Mesenchymal stem cell (in vitro differentiated cells and primary cell): ENCODE measurements around the gene AZU1.
A peak's percentile ranks its signal among the peaks of the same experiment; 100 is the strongest.

Experiments
- DNase-seq: peaks from one replicate; pipeline ENCODE4 v3.0.0-alpha.2; 2013
- H2AFZ ChIP-seq: one replicate; pipeline ENCODE4 v1.6.1; 2013; ENCODE audit warnings: low read depth, mild to moderate bottlenecking, control low read depth, inconsistent platforms, low read length, moderate library complexity
- H2AK5ac ChIP-seq: 2 replicates; pipeline ENCODE4 v1.6.1; 2013; ENCODE audit warnings: low read length, moderate library complexity, mild to moderate bottlenecking, inconsistent platforms; ENCODE audit not compliant: severe bottlenecking
- H2BK120ac ChIP-seq: one replicate; pipeline ENCODE4 v1.6.1; 2013; ENCODE audit warnings: low read depth, mild to moderate bottlenecking, inconsistent platforms, low read length, moderate library complexity
- H2BK12ac ChIP-seq, 2 experiments: one replicate each; pipeline ENCODE4 v1.6.1; 2013; ENCODE audit warnings: inconsistent platforms in 2 of 2, low read length in 2 of 2, mild to moderate bottlenecking in 2 of 2, moderate library complexity in 2 of 2, control low read depth in 1 of 2
- H2BK15ac ChIP-seq: one replicate; pipeline ENCODE4 v1.6.1; 2013; ENCODE audit warnings: mild to moderate bottlenecking, low read depth, inconsistent platforms; ENCODE audit not compliant: poor library complexity, severe bottlenecking
- H2BK5ac ChIP-seq: 2 replicates; pipeline ENCODE4 v1.6.1; 2013; ENCODE audit warnings: low read depth, mild to moderate bottlenecking, low read length, control low read depth, inconsistent platforms; ENCODE audit not compliant: poor library complexity, severe bottlenecking
- H3K14ac ChIP-seq, 2 experiments: one replicate each; pipeline ENCODE4 v1.6.1; 2013; ENCODE audit warnings: inconsistent platforms in 2 of 2, low read length in 2 of 2, control low read depth in 1 of 2, mild to moderate bottlenecking in 1 of 2, moderate library complexity in 1 of 2
- H3K18ac ChIP-seq, 2 experiments: one replicate each; pipeline ENCODE4 v1.6.1; 2013; ENCODE audit warnings: inconsistent platforms in 2 of 2, low read length in 2 of 2, control low read depth in 1 of 2, low read depth in 1 of 2, mild to moderate bottlenecking in 1 of 2
- H3K23ac ChIP-seq, 2 experiments: one replicate each; pipeline ENCODE4 v1.6.1; 2013; ENCODE audit warnings: inconsistent platforms in 2 of 2, low read length in 2 of 2, mild to moderate bottlenecking in 2 of 2, moderate library complexity in 2 of 2, control low read depth in 1 of 2
- H3K27ac ChIP-seq: 2 replicates; pipeline ENCODE4 v1.5.1; 2013; ENCODE audit warnings: mild to moderate bottlenecking, moderate library complexity, low read length, control low read depth, inconsistent platforms; ENCODE audit not compliant: poor library complexity, severe bottlenecking
- H3K27me3 ChIP-seq, 2 experiments: 2 replicates each; pipeline versions ENCODE4 v1.6.1 to v1.7.0; 2013; ENCODE audit warnings: low read length in 2 of 2, mild to moderate bottlenecking in 2 of 2, moderate library complexity in 2 of 2, control low read depth in 1 of 2, inconsistent platforms in 1 of 2; ENCODE audit not compliant: control insufficient read depth in 1 of 2, insufficient read depth in 1 of 2
- H3K36me3 ChIP-seq, 2 experiments: 2 replicates each; pipeline versions ENCODE4 v1.6.1 to v1.7.0; 2013; ENCODE audit warnings: low read length in 2 of 2, control low read depth in 1 of 2, inconsistent platforms in 1 of 2, low read depth in 1 of 2, mild to moderate bottlenecking in 1 of 2; ENCODE audit not compliant: insufficient read depth in 2 of 2, control insufficient read depth in 1 of 2
- H3K4ac ChIP-seq, 2 experiments: one replicate each; pipeline ENCODE4 v1.6.1; 2013; ENCODE audit warnings: inconsistent platforms in 2 of 2, low read length in 2 of 2, mild to moderate bottlenecking in 2 of 2, moderate library complexity in 2 of 2, control low read depth in 1 of 2, low read depth in 1 of 2
- H3K4me1 ChIP-seq: 2 replicates; pipeline ENCODE4 v1.6.1; 2013; ENCODE audit warnings: low read depth, low read length, control low read depth; ENCODE audit not compliant: control insufficient read depth, insufficient read depth
- H3K4me2 ChIP-seq: 2 replicates; pipeline ENCODE4 v1.6.1; 2013; ENCODE audit warnings: low read length, mild to moderate bottlenecking, inconsistent platforms; ENCODE audit not compliant: poor library complexity, severe bottlenecking
- H3K4me3 ChIP-seq, 2 experiments: 2 replicates each; pipeline versions ENCODE4 v1.5.1 to v1.7.0; 2013; ENCODE audit warnings: low read length in 2 of 2, mild to moderate bottlenecking in 2 of 2, control low read depth in 1 of 2, low read depth in 1 of 2; ENCODE audit not compliant: insufficient read depth in 1 of 2
- H3K79me1 ChIP-seq: replicated peaks from 2 replicates; pipeline ENCODE4 v1.6.1; 2013; ENCODE audit warnings: mild to moderate bottlenecking, control low read depth, low read length, inconsistent platforms; ENCODE audit not compliant: poor library complexity, severe bottlenecking
- H3K9ac ChIP-seq: 2 replicates; pipeline ENCODE4 v1.7.0; 2013; ENCODE audit warnings: mild to moderate bottlenecking, low read length, moderate library complexity
- H3K9me3 ChIP-seq: 2 replicates; pipeline ENCODE4 v1.7.0; 2013; ENCODE audit warnings: mild to moderate bottlenecking, low read length; ENCODE audit not compliant: control insufficient read depth
- H4K8ac ChIP-seq: one replicate; pipeline ENCODE4 v1.6.1; 2013; ENCODE audit warnings: inconsistent platforms, mild to moderate bottlenecking, low read length, moderate library complexity
- H4K91ac ChIP-seq: one replicate; pipeline ENCODE4 v1.6.1; 2013; ENCODE audit warnings: mild to moderate bottlenecking, low read length, inconsistent platforms
- WGBS: methylation state at CpG from one replicate; pipeline ENCODE4 v1.1.7; 2013; ENCODE audit warnings: mixed read lengths; 5-methylcytosine and 5-hydroxymethylcytosine counted together

AZU1 gene

DNA sequence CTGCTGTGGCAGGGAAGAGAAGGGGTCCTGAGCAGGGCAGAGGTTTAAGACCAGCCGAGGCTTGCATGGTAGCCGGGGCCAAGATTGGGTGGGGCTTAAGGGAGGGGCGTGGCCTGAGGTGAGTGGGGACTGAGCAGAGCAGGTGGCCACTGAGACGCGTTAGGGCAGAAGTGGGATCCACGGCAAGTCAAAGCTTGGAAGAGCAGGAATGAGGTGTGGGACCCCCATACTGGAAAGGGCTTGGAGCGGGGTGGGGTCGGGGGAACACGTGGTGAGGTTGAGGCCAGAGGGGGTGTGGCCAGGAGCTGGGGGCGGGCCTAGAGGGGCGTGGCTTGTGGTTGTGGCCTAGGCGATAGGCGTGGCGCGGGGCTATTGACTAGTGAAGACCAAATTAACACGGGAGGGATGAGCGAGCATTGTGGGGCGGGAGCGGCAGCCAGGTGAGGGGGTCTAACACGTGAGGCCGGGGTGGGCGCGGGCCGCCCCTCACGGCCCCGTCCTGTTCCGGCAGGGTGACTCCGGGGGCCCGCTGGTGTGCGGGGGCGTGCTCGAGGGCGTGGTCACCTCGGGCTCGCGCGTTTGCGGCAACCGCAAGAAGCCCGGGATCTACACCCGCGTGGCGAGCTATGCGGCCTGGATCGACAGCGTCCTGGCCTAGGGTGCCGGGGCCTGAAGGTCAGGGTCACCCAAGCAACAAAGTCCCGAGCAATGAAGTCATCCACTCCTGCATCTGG lies 35.1 kb downstream of the AZU1 start:
- DNase-seq = peak; percentile 60
- Histone ChIP-seq H3K14ac (no peak overlapping the region), H3K4ac (no peak overlapping the region), H3K27me3 (no peaks in the 10 kb centered on the region), H2BK15ac (no peak overlapping the region), H3K4me2 (no peak overlapping the region), H3K36me3 (peaks cover 5 to 6% of the 10 kb centered on the region in 2 experiments), H3K9me3 (no peaks in the 10 kb centered on the region), H3K18ac (no peak overlapping the region), H2BK120ac (no peak overlapping the region), H2AK5ac (no peak overlapping the region), H4K8ac (peak overlapping the region; percentile 55), H4K91ac (no peak overlapping the region), H3K23ac (no peak overlapping the region), H3K79me1 (no peaks in the 10 kb centered on the region), H3K4me1 (peaks cover 45% of the 10 kb centered on the region), H3K27ac (no peak overlapping the region), H3K4me3 (no peak overlapping the region), H2BK12ac (no peak overlapping the region), H3K9ac (no peak overlapping the region), H2BK5ac (no peak overlapping the region), H2AFZ (no peak overlapping the region)
- WGBS = 16% methylated on average over 48 of the region's 48 CpGs

- Histone ChIP-seq H3K36me3 (peaks cover 10 to 11% of the 10 kb centered on the region in 2 experiments), H3K9ac (no peak overlapping the region), H2BK120ac (no peak overlapping the region), H4K8ac (no peak overlapping the region), H3K27ac (no peak overlapping the region), H2BK12ac (no peak overlapping the region), H3K4me3 (no peak overlapping the region), H2BK5ac (no peak overlapping the region), H3K14ac (no peak overlapping the region), H4K91ac (no peak overlapping the region), H3K4ac (no peak overlapping the region), H3K23ac (no peak overlapping the region), H2AK5ac (no peak overlapping the region), H3K27me3 (no peaks in the 10 kb centered on the region), H3K79me1 (peaks cover 4% of the 10 kb centered on the region), H3K4me1 (peaks cover 50% of the 10 kb centered on the region), H3K18ac (no peak overlapping the region), H2BK15ac (no peak overlapping the region), H2AFZ (no peak overlapping the region), H3K4me2 (no peak overlapping the region), H3K9me3 (no peaks in the 10 kb centered on the region)
- no peak for DNase-seq
- WGBS = 90% methylated on average over 2 of the region's 7 CpGs
These were observed 35.6 kb downstream of the AZU1 start for GRCh38 chr19:863315-863620.

DNA sequence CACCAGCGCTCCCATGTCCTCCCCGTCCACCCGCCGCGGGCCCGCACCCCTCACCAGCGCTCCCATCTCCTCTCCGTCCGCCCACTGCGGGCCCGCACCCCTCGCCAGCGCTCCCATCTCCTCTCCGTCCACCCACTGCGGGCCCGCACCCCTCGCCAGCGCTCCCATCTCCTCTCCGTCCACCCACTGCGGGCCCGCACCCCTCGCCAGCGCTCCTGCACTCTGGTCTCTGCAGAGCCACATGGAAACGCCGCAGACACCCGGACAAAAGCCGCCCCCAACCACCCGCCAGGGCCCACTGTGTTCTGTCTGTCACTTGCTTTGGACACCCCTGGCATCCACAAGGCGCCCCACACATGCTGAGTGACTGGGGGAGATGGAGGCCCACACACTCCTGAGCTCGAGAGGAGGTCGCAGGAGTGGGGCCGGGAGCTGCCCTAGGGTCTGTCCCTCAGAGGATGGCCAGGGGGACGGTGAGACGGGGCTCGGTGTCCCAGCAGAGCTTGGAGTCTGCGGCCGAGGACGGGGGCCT lies 39.2 kb downstream of the AZU1 start:
- H3K23ac ChIP-seq = no peak overlapping the region
- no peak for DNase-seq
- H2AK5ac ChIP-seq = peak overlapping the region; percentile 56
- no peak overlapping the region for H3K27ac ChIP-seq
- 92% methylated on average over 34 of the region's 38 CpGs for WGBS
- H2BK5ac ChIP-seq = peak overlapping the region; percentile 19
- H3K4me3 ChIP-seq = peak overlapping the region in 1 of 2 experiments; percentile 9
- H3K27me3 ChIP-seq = no peaks in the 10 kb centered on the region
- no peak overlapping the region for H3K14ac ChIP-seq
- no peak overlapping the region for H2BK15ac ChIP-seq
- no peaks in the 10 kb centered on the region for H3K9me3 ChIP-seq
- no peak overlapping the region for H3K4me2 ChIP-seq
- H4K8ac ChIP-seq = no peak overlapping the region
- peaks cover 60% of the 10 kb centered on the region for H3K4me1 ChIP-seq
- H3K9ac ChIP-seq = no peak overlapping the region
- no peak overlapping the region for H2AFZ ChIP-seq
- peaks cover 13 to 35% of the 10 kb centered on the region in 2 experiments for H3K36me3 ChIP-seq
- no peak overlapping the region for H2BK120ac ChIP-seq
- H3K4ac ChIP-seq = no peak overlapping the region
- H3K79me1 ChIP-seq = peaks cover 5% of the 10 kb centered on the region
- H3K18ac ChIP-seq = no peak overlapping the region
- H4K91ac ChIP-seq = no peak overlapping the region
- no peak overlapping the region for H2BK12ac ChIP-seq

- no peak overlapping the region for H3K18ac ChIP-seq
- H2BK12ac ChIP-seq = no peak overlapping the region
- H3K36me3 ChIP-seq = peaks cover 13 to 40% of the 10 kb centered on the region in 2 experiments
- H3K23ac ChIP-seq = no peak overlapping the region
- H3K79me1 ChIP-seq = peaks cover 5% of the 10 kb centered on the region
- no peak overlapping the region for H2AFZ ChIP-seq
- H2BK15ac ChIP-seq = no peak overlapping the region
- no peak for DNase-seq
- peak overlapping the region; percentile 11 for H3K27ac ChIP-seq
- no peak overlapping the region for H2BK5ac ChIP-seq
- no peaks in the 10 kb centered on the region for H3K27me3 ChIP-seq
- peak overlapping the region in 1 of 2 experiments; percentile 9 for H3K4me3 ChIP-seq
- H3K14ac ChIP-seq = no peak overlapping the region
- H2BK120ac ChIP-seq = no peak overlapping the region
- H3K9me3 ChIP-seq = no peaks in the 10 kb centered on the region
- H4K91ac ChIP-seq = no peak overlapping the region
- no peak overlapping the region for H3K4me2 ChIP-seq
- H3K9ac ChIP-seq = no peak overlapping the region
- peak overlapping the region; percentile 81 for H2AK5ac ChIP-seq
- no peak overlapping the region for H3K4ac ChIP-seq
- H3K4me1 ChIP-seq = peaks cover 63% of the 10 kb centered on the region
- WGBS = 82% methylated on average over 16 of the region's 16 CpGs
- no peak overlapping the region for H4K8ac ChIP-seq
These were observed 39.7 kb downstream of the AZU1 start for GRCh38 chr19:867301-867793.
